HG03159 (cell line): ENCODE data around the gene GAS6.
"Not testable (repeated sequence)": the region's sequence is repeated elsewhere in the genome, so short reads cannot be mapped to it uniquely, and the experiment has no call there.

Experiments used
- ATAC-seq: cut with Tn5 transposase; IDR thresholded peaks from one replicate; pipeline ENCODE4 v1.9.1; 2021; ENCODE audit warnings: mild to moderate bottlenecking, moderate library complexity; ENCODE audit not compliant: unreplicated experiment

The GAS6 gene

GRCh38 chr13:113842336-113843062 lies 21.4 kb downstream of the GAS6 start:
- ATAC-seq = no peak

DNA sequence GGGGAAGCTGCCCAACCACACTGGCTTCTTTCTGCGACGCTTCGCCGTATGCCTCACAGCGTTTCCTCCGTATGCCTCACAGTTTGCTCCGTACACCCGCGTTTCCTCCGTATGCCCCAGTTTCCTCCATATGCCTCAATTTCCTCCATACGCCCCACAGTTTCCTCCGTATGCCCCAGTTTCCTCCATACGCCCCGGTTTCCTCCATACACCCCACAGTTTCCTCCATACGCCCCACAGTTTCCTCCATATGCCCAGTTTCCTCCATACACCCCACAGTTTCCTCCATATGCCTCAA lies 22.6 kb downstream of the GAS6 start:
- ATAC-seq = no peak

DNA sequence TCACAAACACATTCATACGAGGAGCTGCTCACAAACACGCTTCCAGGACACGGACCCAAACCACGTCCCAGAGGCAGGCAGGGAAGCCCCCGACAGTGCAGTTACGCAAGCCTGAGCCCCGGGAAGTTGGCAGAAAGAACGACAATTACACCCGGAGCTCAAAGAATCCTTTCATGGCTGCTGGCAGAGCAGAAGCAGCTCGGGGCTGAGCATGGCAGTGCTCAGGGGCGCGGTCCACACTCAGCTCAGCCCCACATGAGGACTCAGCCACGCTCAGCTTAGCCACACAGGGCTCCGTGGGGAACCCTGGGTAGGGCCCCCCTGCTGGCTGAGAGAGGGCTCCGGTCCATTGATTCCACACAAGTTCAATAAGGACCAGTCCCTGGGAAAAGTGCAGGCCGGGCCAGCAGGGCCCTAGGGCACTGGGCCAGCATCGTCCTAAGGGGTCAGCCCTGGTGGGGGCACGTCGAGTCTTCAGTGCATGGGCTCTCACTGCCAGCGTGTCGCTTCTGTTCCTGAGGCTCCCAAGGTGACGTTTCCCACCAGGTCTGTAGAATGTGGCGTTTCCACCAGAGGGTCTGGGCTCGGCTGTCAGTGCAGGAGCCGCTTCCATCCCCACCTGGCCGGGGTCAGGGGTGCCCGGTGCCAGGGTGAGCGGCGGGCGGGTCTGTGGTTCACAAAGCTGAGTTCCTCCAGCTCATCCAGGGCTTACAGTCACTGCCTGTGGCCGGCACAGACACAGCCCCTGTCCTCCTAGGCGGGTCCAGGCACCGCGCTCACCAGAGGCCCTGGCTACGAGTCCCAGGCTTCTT lies 23.1 kb downstream of the GAS6 start:
- no peak for ATAC-seq

DNA sequence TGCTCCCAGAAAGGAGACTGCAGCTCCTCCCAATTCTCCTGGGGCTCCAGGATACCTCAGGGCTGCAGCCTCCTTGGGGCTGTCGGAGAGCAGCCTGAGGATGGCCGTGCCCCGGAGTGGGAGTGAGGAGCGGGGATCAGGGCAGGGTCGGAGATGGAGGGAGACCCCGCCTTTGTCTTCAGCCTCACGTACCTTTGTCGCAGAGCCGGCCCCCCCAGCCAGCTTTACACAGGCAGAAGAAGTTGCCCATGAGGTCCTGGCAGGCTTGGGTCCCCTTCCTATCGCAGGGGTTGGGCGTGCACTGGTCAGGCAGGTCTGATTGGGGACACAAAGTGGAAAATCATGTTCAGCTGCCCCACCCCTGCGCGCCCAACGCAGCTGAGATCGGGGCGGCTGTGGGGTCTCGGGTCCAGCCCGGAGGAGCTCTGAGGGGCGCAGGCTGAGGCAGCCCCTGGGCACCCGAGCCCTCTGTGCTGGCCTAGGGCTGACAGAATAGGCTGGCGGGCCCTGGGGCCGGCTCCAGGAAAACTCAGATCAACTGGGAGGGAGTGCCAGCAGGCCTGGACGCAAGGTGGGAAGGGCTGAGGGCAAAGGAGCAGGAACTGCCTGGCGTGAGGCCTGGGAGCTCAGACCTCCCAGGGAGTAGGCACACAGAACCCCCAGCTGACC lies 24.2 kb downstream of the GAS6 start:
- no peak for ATAC-seq

- no peak for ATAC-seq
These were observed 25.1 kb downstream of the GAS6 start for GRCh38 chr13:113838711-113839201.

DNA sequence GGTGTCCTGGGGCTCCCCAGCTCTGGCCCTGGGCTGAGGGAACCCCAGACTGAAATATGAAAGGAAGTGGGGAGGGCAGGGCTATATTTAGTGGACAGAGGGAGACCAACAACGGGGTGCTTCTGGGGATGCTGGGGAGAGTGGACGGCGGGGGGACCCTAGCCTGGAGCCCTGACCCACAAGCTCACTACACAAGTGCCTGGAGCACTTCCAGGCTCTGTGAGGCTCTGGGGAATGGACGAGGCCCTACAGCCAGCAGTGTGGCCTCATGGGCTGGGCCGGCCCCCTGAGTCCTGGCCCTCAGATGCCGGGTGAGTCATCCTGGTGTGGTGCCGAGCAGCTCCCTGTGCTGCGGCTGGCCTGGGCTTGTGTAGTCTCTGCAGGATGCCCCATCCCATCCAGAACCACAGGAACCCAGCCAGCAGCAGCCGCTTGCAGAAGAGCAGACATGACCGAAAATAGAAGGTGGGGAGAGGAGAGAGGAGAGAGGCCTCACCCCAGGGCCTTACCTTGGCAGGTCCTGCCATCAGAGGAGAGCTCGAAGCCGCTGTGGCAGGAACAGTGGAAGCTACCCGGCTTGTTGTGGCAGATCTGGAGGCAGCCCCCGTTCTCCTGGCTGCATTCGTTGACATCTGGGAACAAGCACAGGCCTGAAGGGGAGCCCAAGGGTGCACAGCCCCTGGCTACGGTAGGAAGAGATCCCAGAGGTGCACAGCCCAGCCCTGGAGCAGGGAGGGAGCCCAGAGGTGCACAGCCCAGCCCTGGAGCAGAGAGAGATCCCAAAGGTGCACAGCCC lies 26.1 kb downstream of the GAS6 start:
- ATAC-seq = no peak

- ATAC-seq = no peak
These were observed 26.9 kb downstream of the GAS6 start for GRCh38 chr13:113836768-113837559.

GRCh38 chr13:113835461-113836270 lies 28.2 kb downstream of the GAS6 start:
- no peak for ATAC-seq

DNA sequence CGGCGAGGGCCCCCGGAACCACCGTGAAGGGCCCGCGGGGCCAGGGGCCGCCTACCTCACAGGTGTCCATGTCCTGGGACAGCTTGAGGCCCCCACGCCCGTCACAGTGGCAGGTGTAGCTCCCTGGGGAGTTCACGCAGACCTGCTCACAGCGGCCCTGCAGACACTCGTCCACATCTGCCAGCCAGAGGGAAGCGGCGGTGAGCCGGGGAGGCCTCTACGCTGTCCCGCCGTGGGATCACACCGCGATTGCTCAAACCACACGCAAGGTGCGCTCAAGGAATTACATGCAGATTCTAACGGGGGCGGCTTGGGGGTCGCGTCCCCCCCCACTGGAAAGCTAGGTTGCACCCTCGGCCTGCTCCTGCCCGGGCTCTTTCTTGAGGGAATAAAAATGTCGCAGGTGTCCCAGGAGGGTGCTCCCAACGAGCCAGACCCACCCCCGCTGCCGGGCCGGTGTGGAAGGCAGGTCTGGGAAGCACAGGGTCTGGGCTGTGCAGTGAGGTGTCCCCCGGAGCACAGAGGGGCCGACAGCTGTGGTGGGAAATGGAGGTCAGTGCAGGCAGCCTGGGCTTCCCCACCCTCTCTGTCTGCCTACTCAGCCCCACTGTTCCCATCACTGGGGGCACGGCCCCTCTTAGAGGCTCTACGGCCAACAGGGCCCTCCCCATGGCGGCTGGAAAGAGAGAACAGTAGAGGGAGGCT lies 29.2 kb downstream of the GAS6 start:
- no peak for ATAC-seq

DNA sequence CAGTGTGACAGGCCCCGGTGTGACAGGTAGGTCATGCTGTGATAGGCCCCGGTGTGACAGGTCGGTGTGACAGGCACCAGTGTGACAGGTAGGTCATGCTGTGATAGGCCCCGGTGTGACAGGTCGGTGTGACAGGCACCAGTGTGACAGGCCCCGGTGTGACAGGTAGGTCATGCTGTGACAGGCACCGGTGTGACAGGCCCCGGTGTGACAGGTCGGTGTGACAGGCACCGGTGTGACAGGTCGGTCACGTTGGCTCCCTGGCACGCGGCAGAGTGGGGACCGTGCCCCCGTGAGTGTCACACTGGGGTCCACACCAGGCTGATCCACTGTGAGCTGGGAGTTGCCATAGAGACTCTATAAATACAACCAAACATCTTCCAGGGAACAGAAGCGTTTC lies 29.9 kb downstream of the GAS6 start:
- not testable (repeated sequence) for ATAC-seq

DNA sequence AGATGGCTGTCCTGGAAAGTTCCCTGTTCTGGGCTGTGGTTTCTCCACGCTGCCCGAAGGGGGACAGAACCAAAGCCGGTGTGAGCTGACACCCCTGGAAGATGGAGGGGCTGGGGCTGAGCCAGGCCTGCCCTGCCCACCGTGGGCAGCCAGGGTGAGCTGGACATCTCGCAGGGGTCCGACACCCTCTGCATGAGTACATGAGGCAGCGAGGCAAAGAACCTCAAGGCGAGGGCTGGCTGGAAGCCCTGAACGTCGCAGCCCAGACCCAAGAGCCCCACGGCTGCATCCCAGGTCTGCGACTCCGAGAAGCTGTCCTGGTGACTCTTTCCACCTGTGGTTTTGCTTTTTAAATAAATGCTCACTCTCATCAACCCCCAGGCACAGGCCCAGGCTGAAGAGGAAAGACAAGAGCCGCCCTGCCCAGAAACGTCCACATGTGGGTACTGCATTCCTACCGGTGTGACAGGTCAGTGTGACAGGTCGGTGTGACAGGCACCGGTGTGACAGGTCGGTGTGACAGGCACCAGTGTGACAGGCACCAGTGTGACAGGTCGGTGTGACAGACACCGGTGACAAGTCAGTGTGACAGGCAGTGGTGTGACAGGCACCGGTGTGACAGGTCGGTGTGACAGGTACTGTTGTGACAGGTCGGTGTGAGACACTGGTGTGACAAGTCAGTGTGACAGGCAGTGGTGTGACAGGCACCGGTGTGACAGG lies 30.6 kb downstream of the GAS6 start:
- no peak for ATAC-seq

DNA sequence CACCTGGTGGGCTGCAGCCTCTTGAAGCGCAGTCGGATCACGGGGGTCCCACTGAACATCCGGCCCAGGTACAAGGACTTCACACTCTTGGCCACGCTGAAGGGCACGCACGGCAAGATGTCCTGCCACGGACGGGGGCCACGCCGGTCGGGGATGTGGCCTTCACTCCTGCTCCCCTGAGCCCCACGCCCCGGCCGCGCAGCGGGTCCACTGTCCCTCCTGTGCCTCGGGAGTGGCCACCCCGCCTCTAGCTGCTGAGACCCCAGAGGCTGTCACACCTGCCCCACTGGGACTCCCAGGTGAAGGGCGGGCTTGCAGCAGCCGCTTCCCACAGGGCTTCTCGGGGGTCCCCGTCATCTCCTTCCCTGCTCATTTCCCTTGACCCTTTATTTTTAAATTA lies 31.2 kb downstream of the GAS6 start:
- no peak for ATAC-seq

- no peak for ATAC-seq
These were observed 31.7 kb downstream of the GAS6 start for GRCh38 chr13:113832205-113832604.

GRCh38 chr13:113831061-113831460 lies 32.8 kb downstream of the GAS6 start:
- ATAC-seq = no peak

DNA sequence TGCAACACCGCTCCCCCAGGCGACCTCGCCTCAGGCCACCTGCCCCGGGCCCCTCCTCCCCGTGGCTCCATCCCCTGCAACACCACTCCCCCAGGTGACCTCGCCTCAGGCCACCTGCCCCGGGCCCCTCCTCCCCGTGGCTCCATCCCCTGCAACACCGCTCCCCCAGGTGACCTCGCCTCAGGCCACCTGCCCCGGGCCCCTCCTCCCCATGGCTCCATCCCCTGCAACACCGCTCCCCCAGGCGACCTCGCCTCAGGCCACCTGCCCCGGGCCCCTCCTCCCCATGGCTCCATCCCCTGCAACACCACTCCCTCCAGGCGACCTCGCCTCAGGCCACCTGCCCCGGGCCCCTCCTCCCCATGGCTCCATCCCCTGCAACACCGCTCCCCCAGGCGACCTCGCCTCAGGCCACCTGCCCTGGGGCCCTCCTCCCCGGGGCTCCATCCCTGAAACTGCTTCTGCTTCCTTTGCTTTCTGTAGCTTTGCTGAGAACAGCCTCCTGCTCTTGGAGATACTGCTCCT lies 33.4 kb downstream of the GAS6 start:
- not testable (repeated sequence) for ATAC-seq

- no peak for ATAC-seq
These were observed 35.5 kb downstream of the GAS6 start for GRCh38 chr13:113828282-113828825.

DNA sequence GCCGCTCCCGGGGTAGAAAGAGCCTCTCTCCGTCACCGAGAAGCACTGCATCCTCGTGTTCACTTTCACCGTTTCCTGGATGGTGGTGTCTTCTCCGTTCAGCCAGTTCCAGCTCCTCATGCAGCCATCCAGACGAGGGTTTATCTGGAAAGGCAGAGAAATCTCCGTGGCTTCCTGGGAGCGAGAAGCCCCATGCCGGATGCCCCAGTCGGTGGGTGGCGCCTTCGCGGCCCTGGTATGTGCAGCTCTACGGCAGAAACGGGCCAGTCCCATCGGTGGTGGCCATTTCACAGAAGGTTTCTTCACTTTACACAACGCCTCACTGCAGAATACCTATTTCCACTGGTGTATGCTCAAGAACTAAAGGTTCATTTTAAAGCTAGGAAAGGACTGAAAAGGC lies 36.9 kb downstream of the GAS6 start:
- no peak for ATAC-seq

- not testable (repeated sequence) for ATAC-seq
These were observed 37.4 kb downstream of the GAS6 start for GRCh38 chr13:113826446-113826845.
